ENCODE measurements around the gene ERBB2.

The ERBB2 gene

GRCh38 chr17:39756380-39757079 is 56.7 kb downstream of the ERBB2 start:
- TF ChIP-seq CTCF (IDR thresholded peaks at IDR 0.05; ENCODE audit: unreplicated experiment in 3 of 3): no peak
- Mint-ChIP-seq H3K4me1 (peaks cover 18% of the 10 kb centered on the region), H3K27ac (peak overlapping the region in 2 of 3 experiments; percentile 48 to 50), H3K4me3 (peak overlapping the region in 1 of 3 experiments; percentile 74), H3K27me3 (ENCODE audit: low read depth) (peaks cover 47% of the 10 kb centered on the region), H3K9me3 (no peaks in the 10 kb centered on the region), H3K36me3 (ENCODE audit: low read depth) (no peaks in the 10 kb centered on the region)

- H3K27me3 Mint-ChIP-seq (ENCODE audit: low read depth): peaks cover 41% of the 10 kb centered on the region
- H3K36me3 Mint-ChIP-seq (ENCODE audit: low read depth): no peaks in the 10 kb centered on the region
- no peak overlapping the region for H3K27ac Mint-ChIP-seq
- no peaks in the 10 kb centered on the region for H3K9me3 Mint-ChIP-seq
- peaks cover 11% of the 10 kb centered on the region for H3K4me1 Mint-ChIP-seq
- no peak for TF ChIP-seq CTCF (IDR thresholded peaks at IDR 0.05; ENCODE audit: unreplicated experiment in 3 of 3)
- no peak overlapping the region for H3K4me3 Mint-ChIP-seq
These were observed 57.4 kb downstream of the ERBB2 start for GRCh38 chr17:39757176-39757662.

- no peaks in the 10 kb centered on the region for H3K36me3 Mint-ChIP-seq (ENCODE audit: low read depth)
- peaks cover 12% of the 10 kb centered on the region for H3K4me1 Mint-ChIP-seq
- TF ChIP-seq CTCF (IDR thresholded peaks at IDR 0.05; ENCODE audit: unreplicated experiment in 3 of 3): no peak
- H3K9me3 Mint-ChIP-seq: no peaks in the 10 kb centered on the region
- H3K4me3 Mint-ChIP-seq: no peak overlapping the region
- no peak overlapping the region for H3K27ac Mint-ChIP-seq
- H3K27me3 Mint-ChIP-seq (ENCODE audit: low read depth): peaks cover 35% of the 10 kb centered on the region
These were observed 58.3 kb downstream of the ERBB2 start for GRCh38 chr17:39757931-39758873.

- H3K36me3 Mint-ChIP-seq (ENCODE audit: low read depth): no peaks in the 10 kb centered on the region
- H3K27ac Mint-ChIP-seq: no peak overlapping the region
- TF ChIP-seq CTCF (IDR thresholded peaks at IDR 0.05; ENCODE audit: unreplicated experiment in 3 of 3): no peak
- H3K27me3 Mint-ChIP-seq (ENCODE audit: low read depth): peaks cover 35% of the 10 kb centered on the region
- H3K4me3 Mint-ChIP-seq: no peak overlapping the region
- H3K9me3 Mint-ChIP-seq: no peaks in the 10 kb centered on the region
- peaks cover 15% of the 10 kb centered on the region for H3K4me1 Mint-ChIP-seq
These were observed 59.3 kb downstream of the ERBB2 start for GRCh38 chr17:39759204-39759603.

- Mint-ChIP-seq H3K27me3 (ENCODE audit: low read depth) (peaks cover 32% of the 10 kb centered on the region), H3K36me3 (ENCODE audit: low read depth) (no peaks in the 10 kb centered on the region), H3K27ac (no peak overlapping the region), H3K9me3 (no peaks in the 10 kb centered on the region), H3K4me3 (no peak overlapping the region), H3K4me1 (peaks cover 9% of the 10 kb centered on the region)
- TF ChIP-seq CTCF (IDR thresholded peaks at IDR 0.05; ENCODE audit: unreplicated experiment in 3 of 3): no peak
These were observed 62.1 kb downstream of the ERBB2 start for GRCh38 chr17:39761861-39762496.
